Activated T-cell treated with anti-CD3 and anti-CD28 coated beads, Interleukin-2, amount 50 U/mL, for 72 hours (primary cell): ENCODE results near the gene ASB6. TPM values are rescaled to one million over a fixed set of nuclear protein-coding genes. Genes with fewer than 3 reads are reported as not detected.

Source experiments
- ATAC-seq, 2 donors: fragments of 150-1000 bp; cut with Tn5 transposase; replicated peaks in 1 of 2; 2 replicates each; pipeline ENCODE4 v1.10.0; 2021; ENCODE audit warnings: moderate library complexity in 2 of 2, mild to moderate bottlenecking in 1 of 2
- DNase-seq, 2 donors: peaks; one replicate each; pipeline ENCODE4 v3.0.0; 2021 to 2022; ENCODE audit warnings: mixed read lengths in 1 of 2
- H3K27ac Mint-ChIP-seq: one replicate; pipeline ENCODE4 v1.8.0; 2022; ENCODE audit warnings: mild to moderate bottlenecking, moderate library complexity, mixed read lengths
- H3K27me3 Mint-ChIP-seq: one replicate; pipeline ENCODE4 v1.8.0; 2022; ENCODE audit warnings: low read depth, mixed read lengths
- H3K36me3 Mint-ChIP-seq, 2 donors: one replicate each; pipeline ENCODE4 v1.8.0; 2022; ENCODE audit warnings: mixed read lengths in 2 of 2, mild to moderate bottlenecking in 1 of 2; ENCODE audit not compliant: insufficient read depth in 2 of 2
- H3K4me1 Mint-ChIP-seq: one replicate; pipeline ENCODE4 v1.8.0; 2022; ENCODE audit warnings: low read depth, mixed read lengths
- H3K4me3 Mint-ChIP-seq, 2 donors: one replicate each; pipeline ENCODE4 v1.8.0; 2022; ENCODE audit warnings: mild to moderate bottlenecking in 2 of 2, mixed read lengths in 2 of 2, moderate library complexity in 2 of 2
- H3K9me3 Mint-ChIP-seq, 2 donors: one replicate each; pipeline ENCODE4 v1.8.0; 2022; ENCODE audit warnings: mixed read lengths in 2 of 2
- total RNA-seq, 2 donors: library from RNA; stranded (reverse); gene quantifications; one replicate each; pipeline ENCODE4 v1.2.3, GENCODE V29; 2022

Gene ASB6
- total RNA-seq, 2 donors from 2014 or later, result 16.9 to 20.2 TPM

DNA sequence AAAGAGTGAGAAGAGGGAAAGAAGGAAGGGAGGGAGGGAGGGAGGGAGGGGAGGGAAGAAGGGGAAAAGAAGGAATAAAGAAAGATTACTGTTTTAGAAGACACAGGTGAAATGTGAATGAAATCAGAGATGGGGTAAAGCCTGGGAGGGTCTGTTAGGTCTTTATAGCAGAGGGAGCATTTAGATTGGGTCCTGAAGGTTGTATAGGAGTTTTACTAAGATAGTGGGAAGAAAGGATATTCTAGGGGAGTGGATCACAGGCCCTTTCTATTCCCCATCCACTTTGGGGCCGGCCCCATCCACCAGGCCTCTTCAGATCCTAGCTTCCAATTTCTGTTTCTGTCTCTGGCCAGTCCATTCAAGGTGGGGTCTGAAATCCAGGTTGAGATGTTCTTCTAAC, 56.6 kb downstream of the ASB6 start:
- Mint-ChIP-seq H3K9me3 (peaks cover 0 to 2% of the 10 kb centered on the region in 2 donors), H3K36me3 (no peaks in the 10 kb centered on the region), H3K4me3 (no peak overlapping the region), H3K4me1 (peaks cover 45% of the 10 kb centered on the region), H3K27ac (no peak overlapping the region), H3K27me3 (no peaks in the 10 kb centered on the region)
- DNase-seq (no peak), ATAC-seq (no peak)

Other genes with a start within 250 kb of the ASB6 start
- under 1 TPM in 1 of 2 donors, not detected in 1; 0.31 TPM for gene C9orf50, start 21.1 kb downstream of the ASB6 start, total RNA-seq
- gene NTMT1, start 16.0 kb downstream of the ASB6 start, total RNA-seq, result 10 to 100 TPM; 39.3 to 51.9 TPM
- gene PRRX2, start 23.5 kb upstream of the ASB6 start, total RNA-seq, result 1 to 10 TPM; 3.3 to 6.1 TPM
- gene PTGES, start 110.9 kb upstream of the ASB6 start, total RNA-seq, result under 1 TPM; 0.48 to 0.74 TPM
- gene TOR1B, start 161.0 kb upstream of the ASB6 start, total RNA-seq, result 10 to 100 TPM; 19.9 to 32.0 TPM
- 10 to 100 TPM; 47.0 to 49.3 TPM for gene TOR1A, start 182.0 kb upstream of the ASB6 start, total RNA-seq
- gene C9orf78, start 193.1 kb upstream of the ASB6 start, total RNA-seq, result 10 to 100 TPM; 44.6 to 51.7 TPM
- 10 to 100 TPM; 74.4 to 77.9 TPM for gene USP20, start 193.3 kb upstream of the ASB6 start, total RNA-seq